Measurements from ENCODE around the gene ZFP69B. TPM values are rescaled to one million over a fixed set of nuclear protein-coding genes. Genes with fewer than 3 reads are reported as not detected.
A peak's percentile ranks its signal among the peaks of the same experiment; 100 is the strongest.

The ZFP69B gene
- total RNA-seq, 1 donor from 2014 or later = 3.8 TPM

DNA sequence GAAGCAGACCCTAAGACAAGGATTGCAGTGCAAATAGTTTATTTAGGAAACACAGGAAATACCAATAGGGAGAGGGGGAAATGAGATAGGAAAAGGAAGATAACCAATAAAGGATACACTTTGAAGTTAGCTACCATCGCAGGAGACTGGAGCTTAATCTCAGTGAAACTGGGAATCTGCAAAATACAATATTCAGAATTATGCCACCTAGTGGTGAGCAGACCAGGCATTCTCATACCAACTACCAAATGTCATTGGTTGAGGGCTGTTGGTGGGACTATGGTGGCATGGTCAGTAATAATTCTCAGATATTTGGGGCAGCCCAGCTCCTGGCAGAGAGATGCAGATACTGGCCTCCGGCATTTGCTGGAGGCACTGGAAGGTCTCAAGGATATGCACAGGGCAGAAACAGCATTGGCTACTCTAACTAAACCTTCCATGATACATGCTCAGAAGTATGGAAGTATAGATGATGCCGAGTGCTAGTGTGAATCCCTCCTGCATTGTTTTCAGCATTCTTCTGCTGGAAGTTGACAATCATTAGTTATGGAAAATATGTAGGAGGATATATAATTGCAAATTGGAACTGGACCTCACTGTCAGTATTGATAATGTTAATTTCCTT, 11.8 kb upstream of the ZFP69B start:
- intact Hi-C loops (cut with DNase I) = loop anchor here (2.0 kb wide), 1 partner anchor 22 kb away; no protein-coding TSS in a partner anchor
- DNase-seq (ENCODE audit: low spot score in 2 of 2) = no peak
- H3K27ac ChIP-seq = no peak overlapping the region

DNA sequence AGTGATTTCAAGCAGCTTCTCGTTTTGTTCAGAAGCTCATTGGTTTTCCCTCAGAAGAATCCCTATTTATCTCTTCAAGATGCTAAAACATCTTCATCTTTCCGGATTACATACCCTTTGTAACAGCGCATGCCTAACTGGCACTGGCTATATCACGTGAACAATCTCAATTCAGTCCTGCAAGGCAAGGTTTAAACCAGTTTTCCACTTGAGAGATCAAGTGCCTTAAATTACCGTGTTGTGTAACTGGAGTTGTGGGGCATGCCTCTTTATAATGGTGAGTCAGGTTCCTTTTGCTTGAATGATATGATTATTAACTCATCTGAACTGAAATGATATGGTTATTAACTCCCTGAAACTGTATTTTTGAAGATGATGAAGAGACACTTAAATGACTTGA, 11.0 kb upstream of the ZFP69B start:
- H3K4me1 ChIP-seq = no peaks in the 10 kb centered on the region
- H3K27ac ChIP-seq = no peak overlapping the region
- H3K36me3 ChIP-seq = no peaks in the 10 kb centered on the region
- DNase-seq (ENCODE audit: low spot score in 2 of 2) = no peak
- intact Hi-C loops (cut with DNase I) = loop anchor here (2.0 kb wide), 1 partner anchor 22 kb away; no protein-coding TSS in a partner anchor
- no peaks in the 10 kb centered on the region for H3K9me3 ChIP-seq
- H3K27me3 ChIP-seq = no peaks in the 10 kb centered on the region
- TF ChIP-seq, protein P1, sequence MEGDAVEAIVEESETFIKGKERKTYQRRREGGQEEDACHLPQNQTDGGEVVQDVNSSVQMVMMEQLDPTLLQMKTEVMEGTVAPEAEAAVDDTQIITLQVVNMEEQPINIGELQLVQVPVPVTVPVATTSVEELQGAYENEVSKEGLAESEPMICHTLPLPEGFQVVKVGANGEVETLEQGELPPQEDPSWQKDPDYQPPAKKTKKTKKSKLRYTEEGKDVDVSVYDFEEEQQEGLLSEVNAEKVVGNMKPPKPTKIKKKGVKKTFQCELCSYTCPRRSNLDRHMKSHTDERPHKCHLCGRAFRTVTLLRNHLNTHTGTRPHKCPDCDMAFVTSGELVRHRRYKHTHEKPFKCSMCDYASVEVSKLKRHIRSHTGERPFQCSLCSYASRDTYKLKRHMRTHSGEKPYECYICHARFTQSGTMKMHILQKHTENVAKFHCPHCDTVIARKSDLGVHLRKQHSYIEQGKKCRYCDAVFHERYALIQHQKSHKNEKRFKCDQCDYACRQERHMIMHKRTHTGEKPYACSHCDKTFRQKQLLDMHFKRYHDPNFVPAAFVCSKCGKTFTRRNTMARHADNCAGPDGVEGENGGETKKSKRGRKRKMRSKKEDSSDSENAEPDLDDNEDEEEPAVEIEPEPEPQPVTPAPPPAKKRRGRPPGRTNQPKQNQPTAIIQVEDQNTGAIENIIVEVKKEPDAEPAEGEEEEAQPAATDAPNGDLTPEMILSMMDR (IDR thresholded peaks at IDR 0.05) = no peak
- no peak overlapping the region for H3K4me3 ChIP-seq

More for the DNA sequence above, 11.8 kb upstream of the ZFP69B start:
- Histone ChIP-seq H3K36me3 (no peaks in the 10 kb centered on the region), H3K9me3 (no peaks in the 10 kb centered on the region), H3K4me1 (no peaks in the 10 kb centered on the region), H3K4me3 (no peak overlapping the region), H3K27me3 (no peaks in the 10 kb centered on the region)
- TF ChIP-seq, protein P1 (IDR thresholded peaks at IDR 0.05) = peak; percentile 15 to 51 (median 23)

DNA sequence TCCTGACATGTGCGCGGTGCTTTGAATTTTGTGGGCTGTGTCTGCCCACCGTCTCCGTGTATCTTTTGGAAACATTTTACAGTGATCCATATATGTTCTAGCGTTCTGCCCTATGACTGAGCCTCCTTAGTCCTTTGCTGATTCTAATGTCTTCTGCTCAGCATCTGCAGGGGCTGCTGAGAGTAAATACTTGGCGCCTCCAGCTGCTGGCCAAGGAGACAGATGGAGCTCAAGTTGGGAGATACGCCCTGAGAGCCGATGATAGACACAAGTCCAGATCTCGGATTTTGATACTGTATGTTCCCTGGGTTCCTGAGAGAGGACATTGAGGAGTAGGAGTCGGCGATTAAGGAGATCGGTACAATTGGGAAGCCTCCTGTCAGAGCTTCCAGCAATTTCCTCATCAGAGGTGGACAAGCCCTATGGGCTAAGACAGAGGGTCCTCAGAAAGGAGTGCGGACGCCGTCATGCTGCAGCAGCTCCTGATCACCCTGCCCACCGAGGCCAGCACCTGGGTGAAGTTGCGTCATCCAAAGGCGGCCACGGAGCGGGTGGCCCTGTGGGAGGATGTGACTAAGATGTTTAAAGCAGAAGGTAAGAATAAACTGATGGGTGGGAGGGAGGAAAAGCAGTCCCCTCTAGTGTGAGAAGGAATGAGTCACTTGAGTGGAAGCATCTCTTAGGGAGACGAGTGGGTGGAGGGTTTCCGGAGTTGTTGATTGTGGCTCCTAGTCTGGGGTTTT, 390 bp downstream of the ZFP69B start:
- Histone ChIP-seq H3K36me3 (no peaks in the 10 kb centered on the region), H3K9me3 (peaks cover 0 to 5% of the 10 kb centered on the region in 2 donors), H3K27ac (peak overlapping the region; percentile 62 to 85), H3K4me1 (peaks cover 0 to 3% of the 10 kb centered on the region in 2 donors), H3K4me3 (peak overlapping the region; percentile 59 to 83), H3K27me3 (no peaks in the 10 kb centered on the region)
- intact Hi-C loops (cut with DNase I) = loop anchor here (1.0 kb wide), 1 partner anchor 27 kb away; the partner anchor contains the start of gene ZFP69
- DNase-seq (ENCODE audit: low spot score in 2 of 2) = peak; percentile 21 to 69
- TF ChIP-seq, protein P1 (IDR thresholded peaks at IDR 0.05) = no peak

DNA sequence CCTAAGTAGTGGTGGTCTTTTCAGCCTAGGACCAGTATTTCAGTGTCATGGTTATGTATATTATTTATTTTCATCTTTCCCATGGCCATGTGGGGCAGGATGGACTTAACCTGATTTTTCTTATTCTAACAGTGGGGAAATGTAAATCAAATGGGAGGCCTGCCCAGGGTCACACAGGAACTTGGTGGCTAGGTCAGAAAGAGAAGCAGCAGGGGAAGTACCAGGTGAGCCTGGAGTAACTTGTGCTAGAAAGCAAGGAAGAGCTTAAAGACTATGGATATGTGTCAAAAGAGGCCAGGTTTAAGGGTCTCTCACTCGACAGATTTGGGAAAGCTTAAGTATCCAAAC, 936 bp downstream of the ZFP69B start:
- TF ChIP-seq, protein P1 (IDR thresholded peaks at IDR 0.05) = no peak
- peaks cover 0 to 6% of the 10 kb centered on the region in 2 donors for H3K9me3 ChIP-seq
- H3K27ac ChIP-seq = peak overlapping the region; percentile 62 to 85
- no peak for DNase-seq (ENCODE audit: low spot score in 2 of 2)
- H3K27me3 ChIP-seq = no peaks in the 10 kb centered on the region
- peak overlapping the region in 1 of 2 donors; percentile 83 for H3K4me3 ChIP-seq
- intact Hi-C loops (cut with DNase I) = no loop called here
- H3K36me3 ChIP-seq = no peaks in the 10 kb centered on the region
- peaks cover 0 to 3% of the 10 kb centered on the region in 2 donors for H3K4me1 ChIP-seq

DNA sequence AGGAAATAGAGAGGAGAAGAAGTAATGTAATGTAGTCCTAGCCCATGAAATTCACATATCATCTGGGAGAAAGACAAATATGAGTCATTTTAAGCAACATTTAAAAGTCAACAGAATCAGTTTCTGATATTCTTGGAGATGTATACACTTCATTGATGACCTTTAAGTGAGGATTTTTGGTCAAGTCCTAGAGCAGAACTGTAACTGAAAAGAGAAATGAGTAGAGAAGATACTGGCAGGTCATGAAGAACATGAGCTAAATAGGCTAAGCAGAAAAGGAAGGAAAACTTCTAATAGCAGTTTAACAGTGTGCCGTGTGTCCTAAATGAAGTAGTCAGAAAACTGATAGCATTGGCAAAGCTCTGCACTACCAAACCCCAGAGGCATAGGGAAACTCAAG, 4.6 kb downstream of the ZFP69B start:
- Histone ChIP-seq H3K4me1 (peaks cover 0 to 3% of the 10 kb centered on the region in 2 donors), H3K27ac (no peak overlapping the region), H3K4me3 (no peak overlapping the region), H3K36me3 (peaks cover 7 to 35% of the 10 kb centered on the region in 2 donors), H3K27me3 (no peaks in the 10 kb centered on the region), H3K9me3 (peaks cover 18 to 42% of the 10 kb centered on the region in 2 donors)
- TF ChIP-seq, protein P1 (IDR thresholded peaks at IDR 0.05) = no peak
- intact Hi-C loops (cut with DNase I) = no loop called here
- no peak for DNase-seq (ENCODE audit: low spot score in 2 of 2)
